GM12873 (cell line): ENCODE results near the gene EIF4B.

Experiments
- CTCF ChIP-seq: IDR thresholded peaks from 2 replicates; pipeline ENCODE4 v1.5.1; 2012; ENCODE audit warnings: low read depth, mild to moderate bottlenecking, moderate library complexity, low read length, control low read depth; ENCODE audit not compliant: insufficient read depth; ENCODE audit errors: missing control alignments

The EIF4B gene

GRCh38 chr12:53053218-53054111 lies 47.2 kb downstream of the EIF4B start:
- TF ChIP-seq CTCF = peak; percentile 72

DNA sequence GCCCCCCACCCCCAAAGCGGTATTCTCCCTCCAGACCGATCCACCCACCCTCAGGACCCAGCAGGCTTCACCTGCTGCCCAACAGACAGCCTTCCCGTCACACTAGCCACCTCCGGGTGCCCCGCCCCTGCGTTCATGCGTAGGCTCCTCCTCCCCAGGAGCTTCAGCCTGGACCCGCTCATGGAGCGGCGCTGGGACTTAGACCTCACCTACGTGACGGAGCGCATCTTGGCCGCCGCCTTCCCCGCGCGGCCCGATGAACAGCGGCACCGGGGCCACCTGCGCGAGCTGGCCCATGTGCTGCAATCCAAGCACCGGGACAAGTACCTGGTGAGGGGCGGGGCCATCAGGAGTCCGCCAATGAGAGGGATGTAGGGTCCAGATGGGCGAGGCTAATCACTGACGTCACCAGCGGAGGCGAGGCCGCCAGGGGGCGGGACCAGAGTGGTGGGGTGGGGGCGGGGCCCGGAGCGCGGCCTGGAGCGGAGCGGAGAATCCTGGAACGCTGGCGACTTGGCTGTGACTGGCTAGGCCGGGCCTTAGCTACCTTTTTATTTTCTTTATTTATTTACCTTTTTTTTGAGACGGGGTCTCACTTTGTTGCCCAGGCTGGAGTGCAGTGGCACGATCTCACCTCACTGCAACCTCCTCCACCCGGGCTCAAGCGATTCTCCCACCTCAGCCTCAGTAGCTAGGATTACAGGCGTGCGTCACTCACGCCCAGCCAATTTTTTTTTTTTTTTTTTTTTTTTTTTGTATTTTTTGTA lies 48.0 kb downstream of the EIF4B start:
- TF ChIP-seq CTCF = no peak

DNA sequence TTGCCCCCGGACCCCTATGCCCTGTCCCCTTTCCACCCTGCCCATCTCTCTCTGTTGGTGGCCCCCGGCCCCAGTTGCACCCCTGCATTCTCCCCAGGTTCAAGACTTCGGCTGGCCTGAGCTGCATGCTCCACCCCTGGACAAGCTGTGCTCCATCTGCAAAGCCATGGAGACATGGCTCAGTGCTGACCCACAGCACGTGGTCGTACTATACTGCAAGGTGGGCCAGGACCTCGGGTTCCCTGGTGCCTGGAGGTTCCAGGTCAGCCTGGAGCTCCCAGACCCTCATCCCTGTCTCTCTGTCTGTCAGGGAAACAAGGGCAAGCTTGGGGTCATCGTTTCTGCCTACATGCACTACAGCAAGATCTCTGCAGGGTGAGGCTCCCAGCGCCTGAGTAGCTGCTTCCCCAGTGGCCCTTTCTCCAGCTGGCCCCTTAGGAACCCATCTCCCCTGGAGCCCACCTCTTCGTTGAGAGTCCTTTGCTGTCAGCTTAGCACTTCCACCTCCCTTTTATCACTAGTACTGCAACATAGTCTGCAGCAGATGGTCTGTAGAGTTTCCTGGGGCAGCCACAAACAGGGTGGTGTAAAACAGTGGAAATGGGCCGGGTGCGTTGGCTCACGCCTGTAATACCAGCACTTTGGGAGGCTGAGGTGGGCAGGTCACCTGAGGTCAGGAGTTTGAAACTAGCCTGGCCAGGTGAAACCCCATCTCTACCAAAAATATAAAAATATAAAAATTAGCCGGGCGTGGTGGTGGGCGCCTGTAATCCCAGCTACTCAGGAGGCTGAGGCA lies 49.4 kb downstream of the EIF4B start:
- TF ChIP-seq CTCF = no peak

DNA sequence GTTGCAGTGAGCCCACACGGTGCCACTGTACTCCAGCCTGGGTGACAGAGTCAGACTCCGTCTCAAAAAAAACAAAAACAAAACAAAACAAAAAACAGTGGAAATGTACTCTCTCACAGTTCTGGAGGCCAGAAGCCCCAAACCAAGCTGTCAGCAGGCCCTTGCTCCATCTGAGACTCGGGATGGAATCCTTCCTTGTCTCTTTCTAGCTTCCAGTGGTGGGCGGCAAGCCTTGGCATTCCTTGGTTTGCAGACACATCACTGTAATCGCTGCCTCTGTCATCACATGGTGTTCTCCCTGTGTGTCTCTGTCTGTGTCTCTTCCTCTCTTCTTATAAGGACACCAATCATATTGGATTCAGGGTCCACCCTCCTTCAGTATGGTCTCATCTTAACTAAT lies 50.0 kb downstream of the EIF4B start:
- no peak for TF ChIP-seq CTCF

- no peak for TF ChIP-seq CTCF
Observed at GRCh38 chr12:53056901-53057300, 50.6 kb downstream of the EIF4B start.

DNA sequence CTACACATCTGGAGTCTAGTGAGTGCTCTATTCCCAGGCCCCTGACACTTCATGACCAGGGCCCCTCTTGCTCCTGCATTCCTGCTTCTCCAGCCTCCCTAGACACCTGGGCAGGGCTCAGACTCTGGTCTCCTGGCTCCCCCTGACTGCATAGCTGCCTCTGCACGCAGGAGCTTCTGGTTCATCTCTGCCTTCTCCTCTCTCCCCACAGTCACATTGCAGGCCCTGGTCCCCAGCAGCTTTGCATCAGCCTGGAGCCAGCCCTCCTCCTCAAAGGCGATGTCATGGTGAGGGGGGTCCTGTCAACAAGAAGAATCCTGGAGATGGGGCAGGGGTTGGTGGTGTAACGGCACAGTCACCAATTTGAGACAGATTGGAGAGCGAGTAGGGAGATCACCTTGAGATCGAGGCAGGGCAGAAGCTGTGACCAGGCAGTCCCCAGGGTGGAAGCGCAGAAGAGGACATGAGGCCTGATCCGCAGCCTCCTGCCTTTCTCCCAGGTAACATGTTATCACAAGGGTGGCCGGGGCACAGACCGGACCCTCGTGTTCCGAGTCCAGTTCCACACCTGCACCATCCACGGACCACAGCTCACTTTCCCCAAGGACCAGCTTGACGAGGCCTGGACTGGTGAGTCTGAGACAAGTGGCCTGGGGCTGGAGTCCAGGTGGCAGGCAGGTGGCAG lies 51.7 kb downstream of the EIF4B start:
- no peak for TF ChIP-seq CTCF
